ENCODE data around the gene BMAL2. TPM values are rescaled to one million over a fixed set of nuclear protein-coding genes. Genes with fewer than 3 reads are reported as not detected.

The BMAL2 gene
- total RNA-seq, 2 donors from 2014 or later = 2.6 to 4.3 TPM

GRCh38 chr12:27309995-27310315 is 22.7 kb upstream of the BMAL2 start:
- DNase-seq = no peak
- no peak overlapping the region for H3K27ac ChIP-seq
- H3K9me3 ChIP-seq = no peaks in the 10 kb centered on the region
- no peak overlapping the region for H3K4me3 ChIP-seq
- 95 to 100% methylated on average over 1 of the region's 1 CpG for WGBS, 2 donors
- intact Hi-C loops (cut with DNase I) = loop anchor here (10.0 kb wide), 2 partner anchors 165 to 295 kb away; partner anchors contain the start of gene TM7SF3
- no peaks in the 10 kb centered on the region for H3K27me3 ChIP-seq
- H3K36me3 ChIP-seq (replicated peaks in 1 of 2; ENCODE audit: insufficient read depth in 1 of 2, low read depth in 2 of 2) = peaks cover 0 to 17% of the 10 kb centered on the region in 2 donors
- TF ChIP-seq POLR2A (IDR thresholded peaks at IDR 0.05) = no peak
- TF ChIP-seq CTCF (IDR thresholded peaks at IDR 0.05) = no peak
- ATAC-seq = no peak
- peaks cover 6% of the 10 kb centered on the region for H3K4me1 ChIP-seq

- Histone ChIP-seq H3K4me1 (no peaks in the 10 kb centered on the region), H3K27me3 (no peaks in the 10 kb centered on the region), H3K36me3 (replicated peaks in 1 of 2; ENCODE audit: insufficient read depth in 1 of 2, low read depth in 2 of 2) (peaks cover 0 to 24% of the 10 kb centered on the region in 2 donors), H3K27ac (no peak overlapping the region), H3K9me3 (no peaks in the 10 kb centered on the region), H3K4me3 (no peak overlapping the region)
- ATAC-seq = no peak
- DNase-seq = no peak
- 93 to 95% methylated on average over 1 of the region's 1 CpG for WGBS, 2 donors
- TF ChIP-seq CTCF (IDR thresholded peaks at IDR 0.05) = no peak
- TF ChIP-seq POLR2A (IDR thresholded peaks at IDR 0.05) = no peak
- intact Hi-C loops (cut with DNase I) = no loop called here
Observed at GRCh38 chr12:27316947-27317346, 15.7 kb upstream of the BMAL2 start.

- H3K4me3 ChIP-seq = no peak overlapping the region
- no peaks in the 10 kb centered on the region for H3K27me3 ChIP-seq
- H3K4me1 ChIP-seq = no peaks in the 10 kb centered on the region
- H3K36me3 ChIP-seq (replicated peaks in 1 of 2; ENCODE audit: insufficient read depth in 1 of 2, low read depth in 2 of 2) = peaks cover 0 to 31% of the 10 kb centered on the region in 2 donors
- TF ChIP-seq CTCF (IDR thresholded peaks at IDR 0.05) (no peak), POLR2A (IDR thresholded peaks at IDR 0.05) (no peak)
- H3K27ac ChIP-seq = no peak overlapping the region
- DNase-seq (no peak), ATAC-seq (no peak)
- H3K9me3 ChIP-seq = no peaks in the 10 kb centered on the region
- intact Hi-C loops (cut with DNase I) = no loop called here
- WGBS, 2 donors = 44% methylated on average over 1 of the region's 1 CpG
Observed at GRCh38 chr12:27319409-27319808, 13.2 kb upstream of the BMAL2 start.

- Histone ChIP-seq H3K36me3 (replicated peaks in 1 of 2; ENCODE audit: insufficient read depth in 1 of 2, low read depth in 2 of 2) (peaks cover 0 to 31% of the 10 kb centered on the region in 2 donors), H3K27me3 (no peaks in the 10 kb centered on the region), H3K27ac (no peak overlapping the region), H3K9me3 (no peaks in the 10 kb centered on the region), H3K4me3 (no peak overlapping the region), H3K4me1 (no peaks in the 10 kb centered on the region)
- DNase-seq (no peak), ATAC-seq (no peak)
- intact Hi-C loops (cut with DNase I) = no loop called here
- 95 to 98% methylated on average over 2 of the region's 2 CpGs for WGBS, 2 donors
- TF ChIP-seq POLR2A (IDR thresholded peaks at IDR 0.05) (no peak), CTCF (IDR thresholded peaks at IDR 0.05) (no peak)
Observed at GRCh38 chr12:27319848-27320247, 12.8 kb upstream of the BMAL2 start.

GRCh38 chr12:27324530-27324929 is 8.1 kb upstream of the BMAL2 start:
- no peak for TF ChIP-seq POLR2A (IDR thresholded peaks at IDR 0.05)

More at GRCh38 chr12:27324530-27324929, 8.1 kb upstream of the BMAL2 start:
- Histone ChIP-seq H3K27me3 (no peaks in the 10 kb centered on the region), H3K4me3 (no peak overlapping the region), H3K4me1 (no peaks in the 10 kb centered on the region), H3K27ac (no peak overlapping the region), H3K9me3 (no peaks in the 10 kb centered on the region), H3K36me3 (replicated peaks in 1 of 2; ENCODE audit: insufficient read depth in 1 of 2, low read depth in 2 of 2) (peaks cover 0 to 22% of the 10 kb centered on the region in 2 donors)
- intact Hi-C loops (cut with DNase I) = no loop called here
- ATAC-seq (no peak), DNase-seq (no peak)

All from body of pancreas (tissue), 4 donors.